ENCODE measurements around the gene GOLGA6C. TPM values are rescaled to one million over a fixed set of nuclear protein-coding genes. Genes with fewer than 3 reads are reported as not detected.
"Not testable (repeated sequence)": the region's sequence is repeated elsewhere in the genome, so short reads cannot be mapped to it uniquely, and the experiment has no call there.

GOLGA6C gene
- total RNA-seq, 1 donor from 2014 or later, result not detected

DNA sequence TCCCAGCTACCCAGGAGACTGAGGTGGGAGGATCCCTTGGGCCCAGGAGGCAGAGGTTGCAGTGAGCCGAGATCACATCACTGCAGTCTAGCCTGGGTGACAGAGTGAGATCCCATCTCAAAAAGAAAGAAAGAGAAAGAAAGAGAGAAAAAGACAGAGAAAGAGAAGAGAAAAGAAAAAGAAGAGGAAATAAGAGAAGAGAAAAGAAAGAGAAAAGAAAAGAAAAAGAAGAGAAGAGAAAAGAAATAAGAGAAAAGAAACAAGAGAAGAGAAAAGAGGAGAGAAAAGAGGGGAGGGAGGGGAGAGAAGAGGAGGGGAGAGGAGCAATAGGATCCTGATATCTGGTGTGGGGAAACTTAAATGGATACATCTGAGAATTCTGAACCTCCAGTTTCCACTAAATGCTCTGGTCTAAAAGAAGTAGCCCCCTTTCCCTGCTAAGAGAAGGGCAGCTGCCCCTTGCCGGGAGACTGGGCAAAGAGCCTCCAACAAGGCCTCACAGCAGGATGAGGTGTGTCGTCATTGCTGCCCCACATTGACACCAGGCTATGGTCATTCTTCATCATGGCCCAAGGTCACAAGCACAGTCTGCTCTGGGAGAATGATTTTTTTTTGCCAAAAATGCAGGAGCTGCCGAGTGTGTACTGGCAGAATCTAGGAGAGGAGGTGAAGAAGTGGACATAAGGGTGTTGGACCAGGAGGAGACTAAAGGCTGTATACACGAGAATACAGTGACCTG is 56.6 kb downstream of the GOLGA6C start:
- DNase-seq (ENCODE audit: low read depth), result no peak

GRCh38 chr15:75319231-75319897 is 61.2 kb downstream of the GOLGA6C start:
- DNase-seq (ENCODE audit: low read depth), result not testable (repeated sequence)

Other genes with a start within 250 kb of the GOLGA6C start
- gene PPCDC, start 234.7 kb upstream of the GOLGA6C start, total RNA-seq, result 7.5 and 15.2 TPM in 2 replicates
- 3.4 and 3.5 TPM in 2 replicates for gene C15orf39, start 56.5 kb upstream of the GOLGA6C start, total RNA-seq
- gene GOLGA6D, start 24.5 kb downstream of the GOLGA6C start, total RNA-seq, result not detected in 2 replicates
- 53.4 and 55.5 TPM in 2 replicates for gene COMMD4, start 77.7 kb downstream of the GOLGA6C start, total RNA-seq
- 1.3 and 5.8 TPM in 2 replicates for gene NEIL1, start 88.7 kb downstream of the GOLGA6C start, total RNA-seq
- gene MAN2C1, start 110.3 kb downstream of the GOLGA6C start, total RNA-seq, result 123 and 140 TPM in 2 replicates
- gene SIN3A, start 193.4 kb downstream of the GOLGA6C start, total RNA-seq, result 22.7 and 23.8 TPM in 2 replicates

Data from myocyte (in vitro differentiated cells).